DOHH2 (cell line): ENCODE results near the gene NF1.

Experiments used
- EZH2phosphoT487 ChIP-seq: fragments of 200-600 bp; sonication (generic); IDR thresholded peaks from 2 replicates; pipeline ENCODE4 v1.6.1; 2017; ENCODE audit warnings: borderline replicate concordance, mild to moderate bottlenecking, antibody characterized with exemption, low read length, moderate library complexity, mixed read lengths
- TF ChIP-seq, protein P1 (sequence below): fragments of 200-600 bp; sonication (generic); IDR thresholded peaks from one replicate; pipeline ENCODE4 v1.5.1; 2014; ENCODE audit warnings: antibody characterized with exemption, mild to moderate bottlenecking, low read depth, low read length; ENCODE audit not compliant: poor library complexity, severe bottlenecking

DNA sequence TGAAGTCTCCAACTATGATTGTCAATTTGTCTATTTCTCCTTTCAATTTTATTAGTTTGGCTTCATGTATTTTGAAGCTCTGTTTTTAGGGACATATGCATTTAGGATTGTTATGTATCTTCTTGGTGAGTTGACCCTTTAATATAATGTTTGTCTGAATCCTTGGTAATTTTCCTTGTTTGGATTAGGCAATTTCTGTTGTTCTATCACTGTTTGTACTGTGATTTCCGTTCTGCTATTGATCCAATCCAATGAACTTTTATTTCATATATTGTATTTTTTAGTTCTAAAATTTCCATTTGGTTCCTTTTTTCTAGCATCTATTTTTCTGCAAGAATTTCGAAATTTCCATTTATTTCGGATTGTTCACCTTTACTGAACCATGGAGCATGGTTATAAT lies 327.7 kb downstream of the NF1 start:
- TF ChIP-seq EZH2phosphoT487 = no peak
- TF ChIP-seq, protein P1, sequence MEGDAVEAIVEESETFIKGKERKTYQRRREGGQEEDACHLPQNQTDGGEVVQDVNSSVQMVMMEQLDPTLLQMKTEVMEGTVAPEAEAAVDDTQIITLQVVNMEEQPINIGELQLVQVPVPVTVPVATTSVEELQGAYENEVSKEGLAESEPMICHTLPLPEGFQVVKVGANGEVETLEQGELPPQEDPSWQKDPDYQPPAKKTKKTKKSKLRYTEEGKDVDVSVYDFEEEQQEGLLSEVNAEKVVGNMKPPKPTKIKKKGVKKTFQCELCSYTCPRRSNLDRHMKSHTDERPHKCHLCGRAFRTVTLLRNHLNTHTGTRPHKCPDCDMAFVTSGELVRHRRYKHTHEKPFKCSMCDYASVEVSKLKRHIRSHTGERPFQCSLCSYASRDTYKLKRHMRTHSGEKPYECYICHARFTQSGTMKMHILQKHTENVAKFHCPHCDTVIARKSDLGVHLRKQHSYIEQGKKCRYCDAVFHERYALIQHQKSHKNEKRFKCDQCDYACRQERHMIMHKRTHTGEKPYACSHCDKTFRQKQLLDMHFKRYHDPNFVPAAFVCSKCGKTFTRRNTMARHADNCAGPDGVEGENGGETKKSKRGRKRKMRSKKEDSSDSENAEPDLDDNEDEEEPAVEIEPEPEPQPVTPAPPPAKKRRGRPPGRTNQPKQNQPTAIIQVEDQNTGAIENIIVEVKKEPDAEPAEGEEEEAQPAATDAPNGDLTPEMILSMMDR = no peak
